Liver (tissue), 9 donors: ENCODE data around the gene HYOU1. TPM values are rescaled to one million over a fixed set of nuclear protein-coding genes. Genes with fewer than 3 reads are reported as not detected.

Experiments
- DNase-seq: peaks from one replicate; pipeline ENCODE4 v3.0.0-alpha.2; 2017; ENCODE audit warnings: low spot score
- H3K27ac ChIP-seq, 2 donors: one replicate each; pipeline ENCODE4 v1.7.0; 2013; ENCODE audit warnings: inconsistent platforms in 2 of 2, low read length in 2 of 2, control low read depth in 1 of 2, low read depth in 1 of 2, mild to moderate bottlenecking in 1 of 2
- H3K27me3 ChIP-seq, 4 donors: one replicate each; pipeline versions ENCODE4 v1.6.1 to v1.7.0; 2013; ENCODE audit warnings: low read length in 3 of 4, inconsistent platforms in 1 of 4, mild to moderate bottlenecking in 1 of 4, moderate library complexity in 1 of 4; ENCODE audit not compliant: control insufficient read depth in 4 of 4, insufficient read depth in 4 of 4
- H3K36me3 ChIP-seq, 4 donors: one replicate each; pipeline versions ENCODE4 v1.6.1 to v1.7.0; 2013; ENCODE audit warnings: low read length in 3 of 4, mild to moderate bottlenecking in 3 of 4, low read depth in 1 of 4, moderate library complexity in 1 of 4; ENCODE audit not compliant: control insufficient read depth in 4 of 4, insufficient read depth in 3 of 4
- H3K4me1 ChIP-seq, 4 donors: one replicate each; pipeline versions ENCODE4 v1.6.1 to v1.7.0; 2013; ENCODE audit warnings: low read length in 3 of 4, mild to moderate bottlenecking in 3 of 4, moderate library complexity in 1 of 4; ENCODE audit not compliant: control insufficient read depth in 4 of 4, insufficient read depth in 4 of 4
- H3K4me3 ChIP-seq, 3 donors: one replicate each; pipeline versions ENCODE4 v1.6.1 to v1.7.0; 2013; ENCODE audit warnings: low read length in 3 of 3, control low read depth in 1 of 3, low read depth in 1 of 3, mild to moderate bottlenecking in 1 of 3
- H3K9ac ChIP-seq, 2 donors: one replicate each; pipeline ENCODE4 v1.7.0; 2013; ENCODE audit warnings: low read length in 2 of 2, mild to moderate bottlenecking in 2 of 2, moderate library complexity in 2 of 2, control low read depth in 1 of 2, low read depth in 1 of 2
- H3K9me3 ChIP-seq, 4 donors: one replicate each; pipeline versions ENCODE4 v1.6.1 to v1.7.0; 2013; ENCODE audit warnings: low read length in 3 of 4; ENCODE audit not compliant: control insufficient read depth in 4 of 4
- ATF3 ChIP-seq: IDR thresholded peaks from 2 replicates; pipeline ENCODE4 v1.6.1; 2016; ENCODE audit warnings: antibody characterized with exemption
- CTCF ChIP-seq: fragments of 150-350 bp; IDR thresholded peaks from 2 replicates; pipeline ENCODE4 v1.5.1; 2017; ENCODE audit warnings: improper control_type of control experiment, low read depth, low read length; ENCODE audit not compliant: missing input control
- EGR1 ChIP-seq, 2 donors: IDR thresholded peaks; 2 replicates each; pipeline ENCODE4 v1.6.1; 2016 to 2018; ENCODE audit warnings: antibody characterized with exemption in 2 of 2, low read depth in 2 of 2
- FOXA1 ChIP-seq: IDR thresholded peaks from 2 replicates; pipeline ENCODE4 v1.6.1; 2016; ENCODE audit warnings: antibody characterized with exemption
- FOXA2 ChIP-seq: IDR thresholded peaks from 2 replicates; pipeline ENCODE4 v1.6.1; 2016; ENCODE audit warnings: antibody characterized with exemption
- GABPA ChIP-seq, 2 donors: IDR thresholded peaks in 1 of 2; conservative IDR thresholded peaks in 1 of 2; 2 replicates each; pipeline ENCODE4 v1.6.1; 2016; ENCODE audit warnings: antibody characterized with exemption in 2 of 2, mild to moderate bottlenecking in 1 of 2, moderate library complexity in 1 of 2
- HNF4G ChIP-seq: IDR thresholded peaks from 2 replicates; pipeline ENCODE4 v1.6.1; 2016; ENCODE audit warnings: antibody characterized with exemption
- JUND ChIP-seq, 2 donors: IDR thresholded peaks; 2 replicates each; pipeline ENCODE4 v1.6.1; 2016; ENCODE audit warnings: antibody characterized with exemption in 2 of 2
- MAX ChIP-seq: IDR thresholded peaks from 2 replicates; pipeline ENCODE4 v1.6.1; 2016; ENCODE audit warnings: antibody characterized with exemption
- NR2F2 ChIP-seq: IDR thresholded peaks from 2 replicates; pipeline ENCODE4 v1.6.1; 2016; ENCODE audit warnings: antibody characterized with exemption
- RAD21 ChIP-seq, 2 donors: IDR thresholded peaks; 2 replicates each; pipeline ENCODE4 v1.6.1; 2016; ENCODE audit warnings: antibody characterized with exemption in 2 of 2, mild to moderate bottlenecking in 2 of 2
- REST ChIP-seq: IDR thresholded peaks from 2 replicates; pipeline ENCODE4 v1.6.1; 2016; ENCODE audit warnings: antibody characterized with exemption, mild to moderate bottlenecking
- SP1 ChIP-seq: IDR thresholded peaks from 2 replicates; pipeline ENCODE4 v1.6.1; 2018; ENCODE audit warnings: antibody characterized with exemption, mild to moderate bottlenecking
- TAF1 ChIP-seq: conservative IDR thresholded peaks from 2 replicates; pipeline ENCODE4 v1.6.1; 2016; ENCODE audit warnings: antibody characterized with exemption, mild to moderate bottlenecking
- YY1 ChIP-seq: IDR thresholded peaks from 2 replicates; pipeline ENCODE4 v1.6.1; 2016; ENCODE audit warnings: antibody characterized with exemption, mild to moderate bottlenecking
- WGBS: extraction: QIAGEN DNeasy Blood & Tissue Kit; methylation state at CpG from one replicate; pipeline ENCODE4 v1.1.7; 2013; 5-methylcytosine and 5-hydroxymethylcytosine counted together
- polyA plus RNA-seq, 2 donors: library from polyadenylated mRNA; stranded (reverse) in 1 of 2; unstranded in 1 of 2; fragments of 200-250 nt in 1 of 2; fragments of >200 nt in 1 of 2; fragmentation: Nextera tagmentation in 1 of 2; extraction: Ambion mirVana in 1 of 2; gene quantifications; one replicate each; pipeline versions ENCODE4 v1.2.1 to v1.2.3, GENCODE V29; 2013 to 2015
- total RNA-seq, 2 donors: library from RNA; depleted of rRNA; stranded (reverse); fragments of >200 nt; gene quantifications; one replicate each; pipeline ENCODE4 v1.2.3, GENCODE V29; 2014
- donor health status: healthy.
- donor health status: healthy.
- donor health status: healthy.
- donor health status: healthy.
- donor health status: healthy.

The HYOU1 gene
- total and polyA plus RNA-seq, 4 donors = 41.6 to 270 (median 119) TPM

GRCh38 chr11:119024430-119025098 lies 32.4 kb downstream of the HYOU1 start (continued):
- no peak for TF ChIP-seq MAX
- TF ChIP-seq RAD21 (IDR thresholded peaks at IDR 0.05) = peak in 1 of 2 donors; percentile 5
- no peak for TF ChIP-seq REST

DNA sequence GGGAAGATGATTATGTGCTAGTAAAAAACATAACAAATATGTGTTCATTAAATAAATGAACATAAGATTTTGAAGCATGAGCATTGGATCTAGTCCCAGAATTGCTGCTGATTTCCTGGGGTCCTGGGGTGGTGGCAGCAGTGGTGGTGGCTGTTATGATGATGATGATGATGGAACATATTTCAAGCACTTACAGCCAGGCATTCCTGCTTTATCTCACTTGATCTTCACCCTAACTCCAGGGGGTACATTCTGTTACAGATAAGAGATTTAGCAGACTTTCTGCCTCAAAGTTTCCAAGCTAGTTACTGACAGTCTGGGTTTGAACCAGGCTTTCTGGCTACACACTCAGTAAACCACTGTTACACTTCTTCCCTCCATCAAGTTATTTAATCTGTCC lies 33.3 kb downstream of the HYOU1 start:
- no peak for DNase-seq
- Histone ChIP-seq H3K4me3 (no peak overlapping the region), H3K9ac (no peak overlapping the region), H3K27me3 (no peaks in the 10 kb centered on the region), H3K36me3 (peaks cover 5 to 18% (median 15%) of the 10 kb centered on the region in 4 donors), H3K4me1 (peaks cover 19 to 81% (median 66%) of the 10 kb centered on the region in 4 donors), H3K27ac (peak overlapping the region; percentile 92 to 97), H3K9me3 (no peaks in the 10 kb centered on the region)
- TF ChIP-seq FOXA2 (no peak), YY1 (no peak), HNF4G (no peak)

GRCh38 chr11:119021631-119022030 lies 35.4 kb downstream of the HYOU1 start:
- Histone ChIP-seq H3K9me3 (no peaks in the 10 kb centered on the region), H3K4me3 (no peak overlapping the region), H3K27ac (peak overlapping the region; percentile 63 to 99), H3K27me3 (no peaks in the 10 kb centered on the region), H3K4me1 (peaks cover 22 to 71% (median 62%) of the 10 kb centered on the region in 4 donors), H3K36me3 (peaks cover 5 to 18% (median 15%) of the 10 kb centered on the region in 4 donors), H3K9ac (peak overlapping the region; percentile 21 to 26)
- TF ChIP-seq RAD21 (IDR thresholded peaks at IDR 0.05) (no peak), REST (no peak), ATF3 (no peak), EGR1 (IDR thresholded peaks at IDR 0.05; ENCODE audit: low read depth in 2 of 2) (no peak), FOXA1 (no peak), GABPA (IDR thresholded peaks at IDR 0.05 in 1 of 2, conservative IDR thresholded peaks at IDR 0.05 in 1 of 2) (no peak), NR2F2 (no peak), SP1 (no peak), CTCF (no peak), JUND (IDR thresholded peaks at IDR 0.05) (no peak), TAF1 (no peak)
- WGBS = 29% methylated on average over 5 of the region's 5 CpGs
- no peak for DNase-seq
